ENCODE results near the gene ACSM2A.

GRCh38 chr16:20510323-20510722 is 59.0 kb downstream of the ACSM2A start:
- TF ChIP-seq CTCF (IDR thresholded peaks at IDR 0.05) (no peak), POLR2A (IDR thresholded peaks at IDR 0.05) (no peak)
